GM19395 (cell line): Measurements from ENCODE around the gene PRR36.

Experiments
- ATAC-seq: cut with Tn5 transposase; IDR thresholded peaks from one replicate; pipeline ENCODE4 v1.9.1; 2021; ENCODE audit warnings: mild to moderate bottlenecking, moderate library complexity; ENCODE audit not compliant: unreplicated experiment

Gene PRR36

DNA sequence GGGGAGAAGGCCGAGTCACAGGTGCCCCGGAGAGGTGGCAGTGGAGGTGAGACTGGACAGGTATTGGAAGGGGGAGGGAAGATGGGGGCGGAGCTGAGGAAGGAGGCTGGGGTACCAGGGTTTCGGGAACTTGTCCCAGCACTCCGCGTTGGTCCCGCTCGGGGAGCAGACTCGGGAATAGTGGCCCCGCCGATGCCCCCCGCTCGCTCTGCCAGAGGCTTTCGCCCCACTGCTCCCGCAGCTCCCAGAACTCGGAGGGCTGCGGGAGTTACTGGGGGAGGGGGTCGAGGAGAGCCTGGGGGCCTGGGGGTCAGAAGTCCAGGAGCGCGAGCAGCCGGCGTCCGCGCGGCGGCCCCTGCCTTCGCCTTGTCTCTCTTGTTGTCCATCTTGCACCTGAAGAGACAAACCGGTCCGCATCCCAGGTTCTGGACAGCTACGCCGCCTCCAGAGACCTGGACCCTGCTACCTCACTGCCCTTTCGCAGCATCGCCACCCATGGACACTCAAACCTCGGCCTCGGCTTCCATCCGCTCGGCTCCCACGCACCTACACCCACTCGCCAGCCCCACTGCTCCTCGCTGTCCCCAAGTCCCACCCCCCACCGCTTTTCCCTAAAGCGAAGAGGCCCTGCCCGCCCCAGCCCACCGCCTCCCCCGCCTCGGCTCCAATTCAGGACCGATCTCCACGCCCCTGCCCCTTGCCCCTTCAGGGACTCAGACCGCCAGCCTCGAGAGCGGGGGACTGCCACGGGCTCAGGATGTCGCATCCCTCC lies 700 bp downstream of the PRR36 start:
- ATAC-seq, result no peak

DNA sequence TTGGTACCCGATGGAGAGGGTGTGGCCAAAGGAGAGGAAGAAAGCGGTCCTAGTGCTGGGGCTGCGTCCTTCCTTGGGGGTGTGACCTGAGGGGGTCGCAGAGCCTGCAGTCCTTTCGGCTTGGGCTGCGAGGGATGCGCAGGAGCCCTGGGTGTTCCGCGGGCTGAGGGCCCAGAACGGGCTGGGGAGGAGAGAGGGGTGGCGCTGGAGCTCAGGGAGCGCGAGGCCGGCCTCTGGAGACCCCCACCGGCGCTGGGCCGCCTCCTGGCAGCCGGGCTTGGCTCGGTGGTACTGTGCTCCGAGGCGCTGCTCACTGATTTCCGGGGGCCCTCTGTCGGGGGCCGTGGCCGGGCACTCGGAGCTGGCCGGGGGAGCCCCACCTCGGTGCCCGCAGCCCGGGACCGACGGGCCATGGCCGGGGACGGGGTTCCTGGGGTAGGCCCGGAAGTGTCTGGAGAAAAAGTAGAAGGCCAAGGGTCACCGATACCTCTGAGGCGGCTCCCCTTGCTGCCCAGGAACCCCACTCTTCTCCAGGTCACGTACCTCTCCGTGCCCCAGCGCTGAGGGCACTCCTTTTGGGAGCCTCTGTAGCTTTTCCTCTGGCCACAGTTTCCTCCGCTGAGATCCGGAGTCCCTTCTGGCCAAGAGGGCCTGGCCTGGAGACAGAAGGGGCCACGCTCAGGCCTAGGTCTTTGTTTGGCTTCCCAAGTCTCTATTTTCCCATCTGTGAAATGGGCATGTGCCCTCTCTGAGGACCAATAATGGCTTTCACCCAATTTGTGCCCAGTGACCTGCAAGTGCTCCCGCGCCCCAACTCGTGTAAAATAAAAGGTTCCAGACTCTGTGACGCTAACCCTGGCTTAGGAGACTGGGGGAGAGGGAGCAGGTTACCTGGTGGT lies 1.6 kb downstream of the PRR36 start:
- ATAC-seq, result no peak

DNA sequence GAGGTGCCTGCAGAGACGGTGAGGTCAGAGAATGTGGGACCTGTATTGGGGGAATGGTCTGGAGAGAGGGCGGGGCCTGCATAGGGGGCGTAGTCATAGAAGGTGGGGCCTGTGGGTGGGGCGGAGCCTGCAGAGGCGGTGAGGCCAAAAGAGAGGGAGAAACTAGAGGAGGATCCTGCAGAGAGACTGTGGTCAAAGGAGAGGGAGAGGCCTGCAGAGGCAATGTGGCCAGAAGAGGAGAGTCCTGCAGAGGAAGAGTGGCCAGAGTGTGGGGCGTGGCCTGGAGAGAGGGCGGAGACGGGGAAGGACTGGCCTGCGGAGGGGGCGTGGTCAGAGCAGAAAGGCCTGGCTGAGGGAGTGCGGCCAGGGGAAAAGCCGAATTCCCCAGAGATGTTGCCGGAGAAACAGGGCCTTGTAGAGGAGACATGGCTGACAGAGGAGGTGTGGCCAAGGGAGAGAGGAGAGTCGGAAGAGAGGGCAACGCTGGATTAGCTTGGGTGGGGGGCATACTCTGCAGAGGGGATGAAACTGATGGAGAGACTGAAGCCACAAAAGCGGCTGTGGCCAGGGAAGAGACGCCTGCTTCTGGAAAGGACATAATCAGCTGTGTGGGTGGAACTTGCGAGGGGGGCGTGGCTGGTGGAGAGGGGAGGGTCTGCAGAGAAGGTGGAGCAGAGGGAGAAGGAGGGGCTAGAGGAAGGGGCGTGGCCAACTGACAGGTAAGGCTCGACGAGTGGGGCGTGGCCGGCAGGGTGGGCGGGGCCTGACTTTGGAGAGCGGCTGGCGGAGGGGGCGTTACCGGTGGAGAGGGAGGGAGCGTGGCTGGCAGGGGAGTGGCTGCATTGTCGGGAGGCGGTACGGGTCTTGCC lies 2.5 kb downstream of the PRR36 start:
- no peak for ATAC-seq

DNA sequence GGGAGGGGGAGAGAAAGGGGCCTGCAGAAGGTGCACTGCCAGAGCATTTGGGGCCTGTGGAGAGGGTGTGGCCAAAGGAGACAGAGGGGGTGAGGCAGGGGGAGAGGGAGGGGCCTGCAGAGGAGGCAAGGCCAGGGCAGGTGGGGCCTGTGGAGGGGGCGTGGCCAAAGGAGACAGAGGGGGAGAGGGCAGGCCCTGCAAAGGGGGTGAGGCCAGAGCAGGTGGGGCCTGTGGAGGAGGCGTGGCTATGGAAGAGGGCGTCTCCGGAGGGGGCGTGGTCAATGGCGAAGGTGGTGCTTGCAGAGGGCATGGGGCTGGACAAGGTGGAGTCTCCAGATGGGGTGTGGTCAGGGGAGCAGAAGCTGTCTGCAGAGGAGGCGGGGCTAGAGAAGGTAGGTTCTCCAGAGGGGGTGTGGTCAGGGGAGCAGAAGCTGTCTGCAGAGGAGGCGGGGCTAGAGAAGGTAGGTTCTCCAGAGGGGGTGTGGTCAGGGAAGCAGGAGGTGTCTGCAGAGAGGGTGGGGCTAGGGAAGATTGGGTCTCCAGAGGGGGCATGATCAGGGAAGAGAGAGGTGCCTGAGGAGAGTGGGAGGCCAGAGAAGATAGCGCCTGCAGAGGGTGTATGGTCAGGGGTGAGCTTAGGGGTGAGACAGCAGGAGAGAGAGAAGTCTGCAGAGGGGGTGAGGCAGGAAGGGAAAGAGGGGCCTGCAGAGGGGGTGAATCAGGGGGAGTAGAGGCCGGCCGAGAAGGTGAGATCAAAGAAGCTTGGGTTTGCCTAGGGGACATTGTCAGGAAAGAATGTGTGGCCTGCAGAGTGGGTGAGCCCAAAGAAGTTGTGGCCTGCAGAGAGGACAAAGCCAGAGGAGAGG lies 3.4 kb downstream of the PRR36 start:
- no peak for ATAC-seq

DNA sequence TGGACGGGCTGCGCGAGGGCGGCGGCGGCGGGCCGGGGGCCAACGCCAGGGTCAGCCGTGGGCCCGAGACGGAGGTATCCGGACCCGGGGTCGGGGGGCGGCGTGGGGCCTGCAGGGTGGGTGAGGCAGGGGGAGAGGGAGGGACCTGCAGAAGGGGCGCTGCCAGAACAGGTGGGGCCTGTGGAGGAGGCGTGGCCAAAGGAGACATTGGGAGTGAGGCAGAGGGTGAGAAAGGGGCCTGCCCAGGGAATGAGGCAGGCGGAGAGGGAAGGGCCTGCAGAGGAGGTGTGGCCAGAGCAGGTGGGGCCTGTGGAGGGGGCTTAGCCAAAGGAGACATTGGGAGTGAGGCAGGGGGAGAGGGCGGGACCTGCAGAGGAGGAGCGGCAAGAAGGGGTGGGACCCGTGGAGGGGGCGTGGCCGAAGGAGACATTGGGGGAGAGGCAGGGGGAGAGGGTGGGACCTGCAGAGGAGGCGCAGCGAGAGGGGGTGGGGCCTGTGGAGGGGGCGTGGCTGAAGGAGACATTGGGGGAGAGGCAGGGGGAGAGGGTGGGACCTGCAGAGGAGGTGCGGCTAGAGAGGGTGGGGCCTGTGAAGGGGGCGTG lies 4.2 kb downstream of the PRR36 start:
- ATAC-seq, result no peak

DNA sequence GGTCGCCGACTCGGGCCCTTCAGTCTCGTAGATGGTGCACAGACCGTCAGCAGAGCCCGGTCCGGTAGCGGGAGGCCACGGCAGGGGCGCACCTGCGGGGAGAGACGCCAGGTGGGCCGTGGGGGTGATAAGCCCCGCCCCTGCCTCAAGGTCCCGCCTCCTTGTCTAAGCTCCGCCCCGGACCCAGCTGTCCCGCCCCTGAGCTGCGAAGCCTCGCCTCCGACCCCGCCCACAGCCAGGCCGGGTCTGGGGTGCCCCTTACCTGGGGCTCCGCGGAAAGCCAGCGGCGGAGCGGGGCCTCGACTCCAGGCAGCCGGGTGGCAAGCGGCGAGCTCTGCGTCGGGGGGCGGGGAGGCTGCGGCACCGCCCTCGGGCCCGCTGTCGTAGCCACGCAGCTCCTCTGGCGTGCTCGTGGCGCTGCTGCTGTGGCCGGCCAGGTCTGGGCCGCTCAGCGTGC lies 4.7 kb downstream of the PRR36 start:
- ATAC-seq, result peak; percentile 51

DNA sequence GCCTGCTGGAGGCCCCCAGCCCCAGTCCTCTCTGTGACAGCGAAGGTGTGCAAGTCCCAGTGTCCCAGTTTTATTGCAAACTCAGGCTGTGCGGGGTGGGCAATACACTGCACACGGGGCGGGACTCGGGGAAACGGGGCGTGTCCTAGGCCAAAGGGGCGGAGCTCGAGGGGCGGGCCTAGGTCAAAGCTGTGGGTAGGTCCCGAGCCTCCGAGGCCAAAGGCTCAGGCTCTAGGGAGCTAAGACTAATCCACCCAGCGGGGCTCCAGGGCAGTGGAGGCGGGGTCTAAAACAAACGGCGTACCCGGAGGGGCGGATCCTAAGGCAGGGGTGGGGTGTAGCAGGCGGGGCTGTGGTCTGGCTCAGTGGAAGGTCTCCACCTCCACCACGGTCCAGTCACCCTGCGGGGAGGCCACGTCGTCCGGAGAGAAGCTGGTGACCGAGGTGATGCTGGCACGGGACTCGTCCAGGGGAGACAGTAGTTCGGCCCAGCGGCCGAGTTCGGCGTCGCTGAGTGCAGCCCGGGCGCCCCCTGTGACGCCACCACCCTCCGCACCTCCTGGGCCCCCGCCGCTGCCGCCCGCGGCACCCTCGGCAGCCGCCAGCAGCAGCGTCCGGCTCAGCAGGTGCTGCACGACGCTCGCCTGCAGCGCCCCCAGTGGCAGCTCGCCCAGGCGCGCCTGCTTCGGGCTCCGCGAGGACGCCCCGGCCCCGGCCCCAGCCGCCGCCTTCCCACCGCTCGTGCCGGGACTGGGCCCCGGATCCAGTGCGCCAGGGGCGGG lies 5.3 kb downstream of the PRR36 start:
- peak; percentile 67 for ATAC-seq

DNA sequence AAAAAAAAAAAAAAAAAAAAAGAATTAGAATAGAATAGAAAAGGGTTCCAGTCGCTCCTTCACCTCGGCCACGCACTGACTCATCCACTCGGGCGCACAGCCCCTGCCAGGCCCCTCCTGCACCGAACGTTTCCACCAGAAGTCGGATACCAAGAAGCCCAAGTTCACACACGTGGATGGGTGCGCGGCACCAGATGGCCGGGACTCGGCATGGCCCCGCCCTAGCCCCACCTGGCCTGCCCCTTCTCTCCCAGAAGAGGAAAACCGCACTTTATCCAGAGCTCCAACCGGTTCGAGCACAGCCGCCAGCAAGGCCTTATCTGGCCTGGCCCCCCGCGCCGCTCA lies 5.9 kb downstream of the PRR36 start:
- ATAC-seq, result no peak

DNA sequence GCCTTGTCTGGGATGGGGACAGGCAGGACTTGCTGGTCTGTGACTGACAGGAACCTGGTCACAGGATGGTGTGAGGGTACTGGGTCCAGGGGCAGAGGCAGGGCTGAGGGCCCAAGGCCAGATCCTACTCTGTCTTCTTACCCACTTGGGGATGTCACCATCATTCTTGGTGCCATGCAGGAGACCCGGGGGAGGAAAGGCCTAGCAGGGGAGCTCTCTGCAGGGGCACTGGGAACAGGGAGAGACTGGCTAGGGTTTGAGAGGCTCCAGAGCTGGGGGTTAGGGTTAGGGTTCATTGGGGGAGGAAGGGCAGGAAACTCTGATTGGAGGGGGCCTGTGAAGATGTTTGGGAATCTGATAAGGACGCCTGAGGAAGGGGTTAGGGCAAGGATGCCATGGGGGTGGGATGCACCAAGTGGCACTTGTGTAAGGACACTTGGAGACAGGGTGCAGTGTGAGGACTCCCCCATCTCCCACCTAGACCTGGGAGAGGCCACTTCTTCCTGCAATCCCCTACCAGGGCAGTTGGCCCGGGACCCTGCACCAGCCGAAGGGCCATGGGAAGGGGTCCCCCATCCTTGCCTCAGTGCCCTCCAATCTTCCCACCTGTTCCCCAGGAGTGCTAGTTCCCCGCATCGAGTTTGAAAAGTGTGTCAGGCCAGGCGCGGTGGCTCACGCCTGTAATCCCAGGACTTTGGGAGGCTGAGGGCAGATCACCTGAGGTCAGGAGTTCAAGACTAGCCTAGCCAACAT lies 6.9 kb downstream of the PRR36 start:
- no peak for ATAC-seq

DNA sequence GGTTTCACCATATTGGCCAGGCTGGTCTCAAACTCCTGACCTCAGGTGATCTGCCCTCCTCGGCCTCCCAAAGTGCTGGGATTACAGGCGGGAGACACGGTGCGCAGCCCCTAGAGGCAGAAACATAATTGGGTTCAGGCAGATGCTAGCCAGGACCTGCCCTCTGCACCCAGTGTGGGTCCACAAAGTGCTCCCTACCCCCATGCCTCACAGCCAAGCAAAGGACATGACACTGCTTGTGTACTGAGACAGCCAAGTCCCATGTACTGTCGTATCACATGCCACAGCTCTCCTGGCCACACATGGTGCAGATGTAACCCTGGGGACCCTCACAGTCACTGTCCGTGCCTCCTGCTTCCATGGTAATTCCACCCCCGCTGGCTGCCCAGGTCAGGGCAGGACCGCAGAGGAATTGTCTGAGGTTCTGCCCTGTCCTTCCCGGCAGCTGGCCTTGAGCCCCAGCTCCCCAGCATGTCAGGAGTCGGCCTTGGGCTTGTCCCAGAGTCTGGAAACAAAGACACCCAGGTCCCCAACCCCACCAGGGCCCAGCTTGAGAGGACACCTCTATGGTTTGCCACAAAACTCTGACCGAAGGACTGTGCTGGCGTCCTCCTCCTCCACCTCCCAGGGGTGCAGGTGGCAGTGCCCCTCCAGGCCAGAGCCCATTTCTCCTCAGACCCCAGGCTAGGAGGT lies 7.6 kb downstream of the PRR36 start:
- no peak for ATAC-seq

DNA sequence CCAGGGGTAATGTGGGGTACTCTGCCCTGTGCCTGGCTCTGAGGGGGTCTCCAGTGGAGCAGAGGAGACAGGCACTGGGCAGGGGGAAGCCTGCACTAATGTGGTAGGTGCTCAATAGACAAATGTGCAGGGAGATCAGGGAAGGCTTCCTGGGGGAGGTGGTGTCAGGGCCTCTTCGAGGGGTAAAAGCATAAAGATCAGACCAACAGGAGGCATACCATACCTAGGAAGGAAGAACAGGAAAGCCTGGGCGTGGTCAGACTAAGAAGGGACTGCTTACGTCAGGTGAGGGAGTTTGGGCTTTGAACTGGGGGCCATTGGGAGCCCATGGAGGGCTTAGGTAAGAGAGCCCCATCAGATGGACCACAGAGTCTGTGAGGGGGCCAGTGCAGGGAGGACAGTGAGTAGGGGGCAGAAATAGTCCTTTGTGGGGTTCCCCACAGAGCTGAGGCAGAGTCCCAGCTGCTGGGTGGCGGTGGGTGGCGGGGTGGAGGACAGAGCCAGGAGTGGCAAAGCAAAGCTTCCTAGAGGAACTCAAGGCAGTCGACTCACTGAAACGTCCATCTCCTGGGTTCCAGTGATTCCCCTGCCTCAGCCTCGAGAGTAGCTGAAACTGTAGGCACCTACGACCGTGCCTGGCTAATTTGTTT lies 8.8 kb downstream of the PRR36 start:
- ATAC-seq, result no peak

DNA sequence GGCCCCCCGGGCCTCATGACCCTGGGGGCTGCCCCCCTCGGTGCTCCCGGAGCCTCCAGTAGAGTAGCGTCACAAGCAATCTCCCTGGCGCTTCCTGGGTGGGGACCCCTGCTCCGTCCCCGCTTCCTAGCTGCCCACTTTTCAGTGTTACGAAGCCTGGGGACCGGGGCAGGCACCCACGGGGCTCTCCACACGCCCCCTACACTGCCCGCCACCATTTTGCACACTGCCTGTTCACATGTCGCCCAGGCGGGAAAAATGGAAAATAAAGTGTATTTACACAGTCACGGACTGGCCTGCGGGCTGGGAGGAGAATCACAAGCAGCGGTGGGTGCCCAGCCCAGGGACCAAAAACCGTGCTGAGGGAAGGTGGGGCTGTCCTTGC lies 9.5 kb downstream of the PRR36 start:
- no peak for ATAC-seq

DNA sequence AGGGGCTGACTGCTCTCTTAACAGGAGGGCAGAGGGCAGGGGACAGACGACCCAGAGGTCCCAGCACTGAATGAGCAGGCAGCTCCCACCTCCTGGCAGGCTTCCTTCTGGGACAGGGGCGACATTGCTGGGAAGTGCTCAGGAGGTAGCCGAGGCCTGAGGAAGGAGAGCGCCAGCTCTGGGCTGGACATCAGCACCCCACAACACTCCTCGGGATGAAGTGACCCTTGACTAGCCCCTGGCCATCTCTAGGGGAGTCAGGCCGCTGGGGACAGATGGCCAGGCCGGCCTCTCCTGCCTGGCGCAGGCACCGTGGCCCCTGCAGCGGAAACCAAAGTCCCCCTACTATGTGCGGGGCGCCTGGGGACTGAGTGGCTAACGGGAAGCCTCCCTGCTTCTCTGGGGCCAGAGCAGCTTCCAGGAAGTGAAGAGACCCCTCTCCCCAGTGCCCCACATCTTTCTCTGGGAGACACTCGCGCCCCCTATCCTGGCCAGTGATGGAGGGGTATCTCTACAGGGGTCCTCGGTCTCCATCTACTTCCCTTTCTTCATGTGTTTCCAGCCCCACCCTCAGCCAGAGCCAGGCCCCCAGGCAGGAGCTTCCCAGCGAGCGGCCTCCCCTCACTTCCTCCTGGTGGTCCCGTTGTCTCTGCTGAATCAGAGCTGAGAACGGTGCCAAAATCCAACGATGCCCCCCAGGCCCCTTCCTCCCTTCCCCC lies 10.1 kb downstream of the PRR36 start:
- no peak for ATAC-seq

DNA sequence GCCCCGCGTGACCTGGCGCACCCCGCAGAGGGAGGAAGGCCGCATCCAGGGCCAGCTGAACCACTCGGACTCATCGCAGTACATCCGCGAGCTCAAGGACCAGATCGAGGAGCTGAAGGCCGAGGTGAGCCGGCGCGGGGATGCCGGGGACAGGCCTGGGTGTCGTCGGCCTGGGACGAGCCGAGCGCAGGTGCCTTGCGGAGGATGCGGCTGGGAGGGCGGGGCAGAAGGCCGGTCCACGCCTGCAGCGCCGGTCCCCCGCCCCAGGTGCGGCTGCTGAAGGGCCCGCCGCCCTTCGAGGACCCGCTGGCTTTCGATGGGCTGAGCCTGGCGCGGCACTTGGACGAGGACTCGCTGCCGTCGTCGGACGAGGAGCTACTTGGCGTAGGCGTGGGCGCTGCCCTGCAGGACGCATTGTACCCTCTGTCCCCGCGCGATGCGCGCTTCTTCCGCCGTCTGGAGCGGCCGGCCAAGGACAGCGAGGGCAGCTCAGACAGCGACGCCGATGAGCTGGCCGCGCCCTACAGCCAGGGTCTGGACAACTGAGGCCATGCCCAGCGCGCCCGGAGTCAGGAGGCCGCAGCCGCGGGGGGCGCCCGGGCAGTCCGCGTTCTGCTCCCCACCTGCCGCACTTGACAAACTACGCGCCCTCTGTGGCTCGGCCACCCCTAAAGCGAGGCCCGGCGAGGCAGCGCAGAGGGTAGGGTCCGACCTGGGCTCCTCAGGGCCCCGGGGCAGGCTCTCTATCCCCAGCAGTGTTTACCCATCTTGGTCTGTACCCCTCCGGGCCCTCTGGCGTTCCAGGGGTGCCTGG lies 10.8 kb downstream of the PRR36 start:
- no peak for ATAC-seq

DNA sequence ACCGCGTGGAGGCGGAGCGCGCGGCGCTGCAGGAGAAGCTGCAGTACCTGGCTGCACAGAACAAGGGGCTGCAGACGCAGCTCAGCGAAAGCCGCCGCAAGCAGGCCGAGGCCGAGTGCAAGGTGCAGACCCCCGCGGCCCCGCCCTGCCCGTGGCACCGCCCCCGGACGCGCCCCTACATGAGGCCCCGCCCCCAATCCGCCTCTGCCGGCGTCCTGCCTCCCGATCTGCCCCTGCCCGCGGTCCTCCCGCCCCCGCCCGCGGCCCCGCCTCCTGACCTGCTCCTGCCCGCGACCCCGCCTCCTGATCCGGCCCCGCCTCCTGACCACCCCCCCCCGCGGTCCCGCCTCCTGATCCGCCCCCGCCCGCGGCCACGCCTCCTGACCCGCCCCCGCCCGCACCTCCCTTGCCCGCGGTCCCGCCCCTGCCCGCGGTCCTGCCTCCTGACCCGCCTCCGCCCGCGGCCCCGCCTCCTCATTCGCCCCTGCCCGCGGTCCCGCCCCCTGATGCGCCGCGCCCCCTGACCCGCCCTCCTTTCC lies 11.7 kb downstream of the PRR36 start:
- no peak for ATAC-seq
